HTERT RPE-1 (cell line): ENCODE data around the gene DDA1.
"Not testable (repeated sequence)": the region's sequence is repeated elsewhere in the genome, so short reads cannot be mapped to it uniquely, and the experiment has no call there.

Experiments
- in situ Hi-C: fragments of 300-500 bp; cut with MboI; formaldehyde crosslinking; loops from 4 replicates; pipeline ENCODE4 v1.14.3; 2020; ENCODE audit warnings: low sequenced_read_pairs

Gene DDA1

DNA sequence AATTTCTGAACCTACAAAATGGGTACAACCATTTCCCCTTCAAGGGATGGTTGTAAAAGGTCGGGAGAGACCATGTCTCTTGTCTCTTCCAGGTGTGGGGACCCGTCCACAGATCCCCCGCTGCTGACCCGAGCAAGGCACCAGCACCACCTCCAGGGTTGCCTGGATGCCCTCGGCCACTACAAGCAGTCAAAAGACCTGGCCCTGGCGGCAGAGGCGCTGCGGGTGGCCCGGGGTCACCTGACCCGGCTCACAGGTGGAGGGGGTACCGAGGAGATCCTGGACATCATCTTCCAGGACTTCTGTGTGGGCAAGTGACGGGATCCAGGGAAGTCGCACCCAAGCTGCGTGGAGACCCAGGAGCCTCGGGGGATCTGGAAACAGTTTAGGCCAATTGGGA, 32.0 kb downstream of the DDA1 start:
- in situ Hi-C loops = no loop called here

DNA sequence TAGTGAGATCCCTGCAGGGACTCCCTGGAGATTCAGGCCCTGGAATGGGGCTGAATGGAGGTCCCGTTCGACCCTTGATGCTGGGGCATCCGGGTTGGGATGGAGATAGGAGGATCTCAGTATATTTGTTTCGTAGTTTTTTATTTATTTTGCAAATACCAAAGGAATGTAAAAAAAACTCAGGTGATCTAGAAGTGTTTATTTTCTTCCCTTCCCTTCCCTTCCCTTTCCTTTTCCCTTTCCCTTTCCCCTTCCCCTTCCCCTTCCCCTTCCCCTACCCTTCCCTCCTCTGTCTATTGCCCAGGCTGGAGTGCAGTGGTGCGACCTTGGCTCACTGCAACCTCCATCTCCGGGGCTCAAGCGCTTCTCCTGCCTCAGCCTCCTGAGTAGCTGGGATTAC, 32.5 kb downstream of the DDA1 start:
- in situ Hi-C loops = no loop called here

DNA sequence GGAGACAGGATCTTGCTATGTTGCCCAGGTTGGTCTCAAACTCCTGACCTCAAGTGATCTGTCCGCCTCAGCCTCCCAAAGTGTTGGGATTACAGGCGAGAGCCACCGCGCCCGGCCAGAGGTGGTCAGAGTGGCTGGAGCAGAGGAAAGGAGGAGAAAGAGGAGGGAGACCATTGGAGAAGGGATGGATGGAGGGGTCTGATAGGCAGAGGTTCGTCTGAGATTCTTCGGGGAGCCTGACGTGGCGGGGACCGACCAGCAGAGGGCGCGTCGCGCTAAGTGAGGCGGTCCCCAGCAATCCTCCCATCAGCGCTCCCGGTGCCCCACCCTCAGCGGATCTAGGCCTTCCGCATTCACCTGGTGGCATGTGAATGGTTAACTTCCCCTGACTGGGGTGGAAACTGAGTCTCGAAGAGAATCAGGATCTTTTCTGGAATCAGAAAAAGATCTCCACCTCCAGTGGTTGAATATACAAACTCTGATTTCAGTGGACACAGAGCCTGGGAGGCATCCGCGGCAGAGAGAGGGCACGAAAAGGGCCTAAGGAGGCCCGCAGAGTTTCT, 36.8 kb downstream of the DDA1 start:
- in situ Hi-C loops = no loop called here

DNA sequence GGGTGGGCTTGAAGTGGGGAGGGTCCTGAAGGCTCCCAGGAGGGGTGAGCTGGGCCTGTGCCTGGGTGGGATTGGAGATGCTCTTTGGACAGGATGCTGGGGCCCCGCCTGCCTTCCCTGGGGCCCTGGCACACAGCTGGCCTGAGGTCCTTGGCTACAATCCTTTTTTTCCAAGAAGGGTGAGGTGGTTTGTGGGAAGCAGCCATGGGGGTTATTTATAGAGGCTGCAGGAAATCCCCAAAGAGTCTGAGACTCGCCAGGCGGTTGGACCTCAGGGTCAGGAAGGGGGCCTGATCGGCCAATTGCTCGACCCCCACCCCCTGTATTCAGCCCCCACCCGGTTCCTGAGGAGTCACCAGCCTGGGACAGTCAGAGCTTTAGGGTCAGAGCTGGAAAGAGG, 38.0 kb downstream of the DDA1 start:
- in situ Hi-C loops = no loop called here

DNA sequence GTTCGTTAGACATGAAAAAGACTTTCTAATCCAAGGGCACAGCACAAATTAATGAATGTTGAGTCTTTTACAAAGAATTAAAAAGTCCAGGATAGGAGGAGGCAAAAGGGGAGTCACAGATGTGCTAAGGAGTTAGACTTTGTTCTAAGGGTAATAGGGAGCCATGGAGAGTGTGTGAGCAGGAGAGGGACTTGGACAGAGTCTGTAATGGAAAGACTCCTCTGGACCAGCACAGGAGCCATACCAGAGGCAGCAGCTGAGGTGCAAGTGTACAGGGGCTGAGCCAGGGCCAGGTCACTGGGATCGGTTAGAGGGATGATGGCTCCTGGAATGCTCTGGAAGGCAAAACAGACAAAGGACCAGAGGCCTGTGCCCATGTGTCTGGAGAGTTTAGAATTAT, 38.5 kb downstream of the DDA1 start:
- in situ Hi-C loops = no loop called here

DNA sequence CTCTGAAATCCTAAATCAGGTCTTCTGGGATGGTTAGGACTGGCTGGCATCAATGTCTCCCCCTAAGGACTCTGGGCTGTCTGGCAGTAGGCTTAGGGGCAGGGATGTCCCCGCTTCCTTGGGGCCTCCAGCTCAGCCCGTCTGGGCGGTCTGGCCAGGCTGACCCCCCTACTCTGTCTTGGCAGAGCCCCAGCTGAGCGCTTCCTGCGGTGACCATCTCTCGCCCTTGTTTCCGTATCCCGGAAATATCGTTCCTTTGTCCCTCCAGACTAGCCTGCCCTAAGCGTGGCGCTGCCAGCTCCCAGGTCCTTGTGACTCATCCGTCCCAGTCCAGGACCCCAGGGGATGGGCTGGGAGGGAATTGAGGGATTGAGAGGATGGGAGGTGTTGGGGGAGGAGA, 39.3 kb downstream of the DDA1 start:
- in situ Hi-C loops = no loop called here

DNA sequence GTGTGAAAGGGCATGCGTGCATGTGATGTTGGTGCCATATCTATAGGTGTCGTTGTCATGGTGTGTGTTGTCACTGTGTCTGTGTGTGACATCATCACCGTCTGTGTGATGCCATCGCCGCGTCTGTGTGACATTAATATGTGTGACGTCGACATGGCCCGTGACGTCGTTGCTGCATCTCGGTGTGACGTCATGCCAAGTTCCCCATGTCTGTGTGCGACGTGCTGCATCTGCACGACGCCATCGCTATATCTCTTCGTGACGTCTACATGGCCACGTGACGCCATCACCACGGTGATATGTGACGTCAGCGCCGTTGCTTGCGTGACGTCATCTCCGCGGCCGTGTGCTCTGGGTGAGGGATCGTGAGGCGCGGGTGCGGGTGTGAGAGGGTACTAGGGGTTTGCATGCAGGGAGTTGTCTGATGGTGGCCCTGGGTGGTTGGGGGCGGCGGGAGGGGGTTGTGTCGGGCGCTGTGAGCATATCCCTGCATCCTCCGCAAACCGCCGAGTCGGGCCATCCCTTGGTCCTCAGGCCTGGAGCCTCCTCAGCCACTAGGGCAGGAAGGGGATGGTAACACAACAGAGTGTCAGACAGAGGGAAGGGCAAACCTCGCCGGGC, 42.6 kb downstream of the DDA1 start:
- in situ Hi-C loops = no loop called here

DNA sequence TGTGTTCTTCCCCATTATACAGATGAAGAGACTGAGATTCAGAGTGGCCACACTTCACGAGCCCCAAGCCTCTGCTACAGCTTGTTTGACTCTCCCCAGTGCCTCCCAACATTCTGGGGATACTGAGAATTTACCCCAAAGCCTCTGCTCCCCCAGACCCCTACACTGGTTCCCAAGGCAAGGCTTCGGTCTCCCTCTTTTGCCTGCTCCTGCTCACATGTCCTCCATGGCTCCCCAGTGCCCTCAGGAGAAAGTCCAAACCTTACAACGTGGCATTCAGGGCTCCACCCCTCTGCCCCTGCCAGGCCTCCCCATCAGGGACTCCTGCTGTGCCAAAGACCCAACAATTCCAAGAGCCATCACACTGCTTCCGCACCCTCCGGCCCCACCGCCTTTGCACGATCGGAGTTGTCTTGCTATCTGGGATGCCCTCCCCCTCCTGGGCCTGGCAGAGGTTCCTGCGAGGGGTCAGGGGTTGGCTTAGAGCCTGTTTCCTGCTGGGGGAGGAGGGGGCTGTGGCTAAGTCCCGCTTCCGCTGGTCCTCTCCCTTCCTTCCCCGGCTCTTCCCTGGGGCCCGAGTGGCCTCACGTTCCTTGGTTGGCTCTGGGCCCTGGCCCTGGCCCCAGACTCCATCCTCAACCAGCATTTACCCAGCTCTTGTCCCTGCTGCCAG, 43.4 kb downstream of the DDA1 start:
- in situ Hi-C loops = no loop called here

DNA sequence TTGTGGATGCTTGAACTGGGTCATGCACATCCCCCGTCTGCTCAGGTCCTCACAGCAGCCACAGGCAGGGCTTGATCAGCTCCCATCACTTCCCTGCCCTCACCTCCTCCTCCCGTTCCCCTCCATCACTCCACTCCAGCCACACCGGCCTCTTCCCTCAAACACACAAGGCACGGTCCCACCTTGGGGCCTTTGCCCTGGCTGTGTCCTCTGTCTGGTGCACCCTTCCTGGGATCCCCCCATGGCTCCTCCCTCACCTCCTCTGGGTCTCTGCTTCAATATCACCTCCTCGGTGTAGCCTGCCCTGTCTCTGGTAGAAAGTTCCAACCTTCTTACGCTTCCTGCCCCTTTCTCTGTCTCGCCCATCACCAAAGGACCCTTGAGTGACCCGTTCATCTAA, 44.0 kb downstream of the DDA1 start:
- in situ Hi-C loops = no loop called here

DNA sequence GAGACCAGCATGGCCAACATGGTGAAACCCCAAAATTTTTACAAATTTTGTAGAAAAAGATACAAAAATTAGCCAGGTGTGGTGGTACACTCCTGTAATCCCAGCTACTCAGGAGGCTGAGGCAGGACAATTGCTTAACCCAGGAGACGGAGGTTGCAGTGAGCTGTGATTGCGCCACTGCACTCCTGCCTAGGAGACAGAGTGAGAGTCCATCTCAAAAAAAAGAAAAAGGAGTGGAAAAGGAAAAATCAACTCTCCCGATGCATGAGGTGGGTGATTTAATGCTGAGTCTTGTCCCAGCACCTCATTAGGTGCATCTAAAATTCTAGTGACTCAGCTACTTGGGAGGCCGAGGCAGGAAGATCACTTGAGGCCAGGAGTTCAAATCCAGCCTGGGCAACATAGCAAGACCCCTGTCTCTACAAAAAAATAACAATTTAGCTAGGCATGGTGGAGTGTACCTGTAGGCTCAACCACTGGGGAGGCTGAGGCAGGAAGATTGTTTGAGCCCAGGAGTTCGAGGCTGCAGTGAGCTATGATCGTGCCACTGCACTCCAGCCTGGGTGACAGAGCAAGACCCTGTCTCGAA, 47.8 kb downstream of the DDA1 start:
- in situ Hi-C loops = no loop called here

DNA sequence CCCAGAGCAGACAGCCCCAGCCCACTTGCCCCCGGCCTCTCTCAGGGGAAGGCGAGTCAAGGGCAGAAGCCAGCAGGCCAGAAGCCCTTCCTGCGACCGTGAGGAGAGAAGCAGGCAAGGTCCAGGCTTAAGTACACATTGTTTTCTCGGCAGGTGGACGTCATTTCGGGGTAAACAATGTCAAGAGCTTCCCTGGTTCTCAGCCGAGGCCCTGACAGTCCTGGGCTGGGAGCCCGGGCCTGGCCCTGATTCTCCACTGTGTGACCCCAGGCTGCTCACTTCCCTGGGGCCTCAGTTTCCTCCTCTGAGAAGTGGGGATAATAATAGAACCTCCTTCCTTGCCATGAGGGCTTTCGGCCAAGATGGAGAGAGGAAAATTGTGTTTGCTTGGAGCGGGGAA, 48.4 kb downstream of the DDA1 start:
- in situ Hi-C loops = no loop called here

DNA sequence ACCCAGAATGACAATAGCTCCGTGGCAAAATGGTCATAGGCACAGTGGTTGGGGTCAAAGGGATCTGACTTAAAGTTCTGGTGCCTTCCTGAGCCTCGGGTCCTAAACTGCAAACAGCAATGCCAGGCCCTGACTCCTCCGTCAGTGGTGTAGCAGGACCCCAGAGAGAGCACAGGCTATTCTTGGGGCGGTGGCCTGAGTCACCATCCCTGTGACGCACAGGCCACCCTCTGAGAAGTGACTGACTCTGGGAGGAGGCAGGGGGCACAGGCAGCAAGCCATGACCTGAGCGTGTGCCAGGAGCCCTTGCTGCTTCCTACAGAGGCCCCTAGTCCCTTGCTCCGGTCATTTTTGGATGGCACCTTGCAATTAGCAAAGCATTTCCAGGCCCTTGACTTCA, 49.0 kb downstream of the DDA1 start:
- in situ Hi-C loops = no loop called here

DNA sequence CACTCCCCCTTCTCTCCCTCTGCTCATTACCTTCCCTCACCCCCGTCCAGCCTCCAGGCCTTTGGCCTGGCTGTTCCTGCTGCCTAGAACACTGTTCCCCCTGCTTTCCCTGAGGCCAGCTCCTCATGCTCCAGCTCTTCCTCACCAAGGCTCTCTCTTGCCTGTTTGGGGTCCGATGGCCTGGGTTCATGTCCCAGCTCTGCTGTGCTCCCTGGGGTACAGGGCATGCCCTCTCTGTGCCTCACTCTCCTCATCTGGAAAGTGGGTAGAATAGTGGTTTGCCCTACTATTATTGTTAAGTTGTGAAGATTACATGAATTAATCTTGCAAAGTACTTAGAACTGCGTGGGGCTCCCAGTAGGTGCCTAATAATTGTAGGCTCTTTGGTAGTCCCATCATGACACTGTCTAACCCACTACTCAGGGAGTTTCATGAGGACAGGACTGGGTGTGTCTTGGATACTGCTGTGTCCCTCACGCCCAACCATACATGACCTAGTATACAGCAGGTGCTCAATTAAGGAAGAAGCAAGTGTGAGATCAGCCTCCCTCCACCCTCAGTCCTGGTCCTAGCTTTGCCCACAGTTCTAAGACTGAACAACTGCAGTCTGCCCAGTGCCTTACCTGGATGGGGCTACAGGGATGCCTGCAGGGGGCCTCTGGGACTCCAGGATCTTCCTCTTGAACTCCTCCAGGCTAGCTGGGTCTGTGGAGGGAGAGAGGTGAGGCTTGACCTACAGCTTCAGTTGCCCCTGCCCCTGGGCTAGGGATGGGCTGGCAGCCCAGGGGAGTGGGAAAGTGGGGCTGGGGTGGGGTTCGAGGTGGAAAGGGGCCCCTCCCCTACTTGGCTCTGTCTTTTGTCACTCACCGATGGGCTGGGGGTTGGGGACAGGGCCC, 50.8 kb downstream of the DDA1 start:
- in situ Hi-C loops = no loop called here

DNA sequence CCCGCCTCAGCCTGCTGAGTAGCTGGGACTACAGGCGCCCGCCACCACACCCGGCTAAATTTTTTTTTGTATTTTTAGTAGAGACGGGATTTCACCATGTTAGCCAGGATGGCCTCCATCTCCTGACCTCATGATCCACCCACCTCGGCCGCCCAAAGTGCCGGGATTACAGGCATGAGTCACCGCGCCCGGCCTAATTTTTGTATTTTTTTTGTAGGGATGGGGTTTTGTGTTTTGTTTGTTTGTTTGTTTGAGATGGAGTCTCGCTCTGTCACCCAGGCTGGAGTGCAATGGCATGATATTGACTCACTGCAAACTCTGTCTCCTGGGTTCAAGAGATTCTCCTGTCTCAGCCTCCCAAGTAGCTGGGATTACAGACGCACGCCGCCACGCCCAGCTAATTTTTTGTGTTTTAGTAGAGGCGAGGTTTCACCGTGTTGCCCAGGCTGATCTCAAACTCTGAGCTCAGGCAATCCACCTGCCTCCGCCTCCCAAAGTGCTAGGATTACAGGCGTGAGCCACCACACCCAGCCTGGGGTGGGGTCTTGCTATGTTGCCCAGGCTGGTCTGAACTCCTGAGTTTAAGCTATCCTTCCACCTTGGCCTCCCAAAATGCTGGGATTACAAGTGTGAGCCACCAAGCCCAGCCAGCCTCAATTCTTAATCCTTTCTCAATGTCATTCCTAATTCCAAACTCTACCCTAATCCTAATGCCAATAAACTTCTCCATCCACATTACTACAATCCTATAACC, 54.7 kb downstream of the DDA1 start:
- in situ Hi-C loops = not testable (repeated sequence)

DNA sequence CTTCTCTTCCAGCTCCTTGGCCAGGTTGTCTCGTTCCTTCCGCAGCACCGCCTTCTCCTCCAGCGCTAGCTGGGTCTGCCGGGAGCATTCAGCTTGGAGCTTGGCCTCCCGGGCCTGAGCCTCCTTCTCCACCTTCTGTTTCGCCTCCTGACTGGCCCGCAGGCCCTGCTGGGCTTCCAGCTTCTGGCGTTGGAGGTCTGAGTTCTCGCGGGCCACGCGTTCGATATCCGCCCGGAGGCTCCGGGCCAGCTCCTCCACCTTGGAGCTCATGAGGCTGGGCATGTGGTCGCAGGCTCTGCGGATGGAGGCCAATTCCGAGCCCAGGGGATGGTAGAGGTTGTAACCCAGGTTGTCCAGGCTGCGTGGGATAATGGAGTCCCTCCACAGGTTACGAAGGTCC, 56.0 kb downstream of the DDA1 start:
- in situ Hi-C loops = no loop called here

DNA sequence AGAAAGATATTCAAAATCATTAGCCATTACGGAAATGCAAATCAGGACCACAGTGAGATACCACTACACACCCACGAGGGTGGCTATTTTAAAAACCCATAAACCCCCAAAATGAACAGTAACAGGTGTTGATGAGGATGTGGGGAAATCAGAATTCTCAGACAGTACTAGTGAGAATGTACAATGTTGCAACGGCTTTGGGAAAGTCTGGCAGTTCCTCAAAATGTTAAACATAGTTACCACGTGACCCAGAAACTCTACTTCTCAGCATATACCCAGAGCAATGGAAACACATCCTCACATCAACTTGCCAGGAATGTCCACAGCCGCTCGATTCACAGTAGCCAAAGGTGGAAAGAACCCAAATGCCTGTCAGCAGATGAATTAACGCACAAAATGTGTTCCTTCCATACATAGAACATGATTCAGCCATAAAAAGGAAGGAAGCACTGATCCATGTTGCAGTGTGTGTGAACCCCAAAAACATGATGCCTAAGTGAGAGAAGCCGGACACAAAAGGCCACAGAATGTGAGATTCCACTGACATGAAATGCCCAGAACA, 60.7 kb downstream of the DDA1 start:
- in situ Hi-C loops = no loop called here
